ENCODE data around the gene CDC45.

CDC45 gene

GRCh38 chr22:19430890-19431541, 48.7 kb upstream of the CDC45 start (continued):
- TF ChIP-seq ZNF747 (tag by site-specific recombination; IDR thresholded peaks at IDR 0.05), result no peak
- TF ChIP-seq ZNF18 (tag by site-specific recombination; IDR thresholded peaks at IDR 0.05), result no peak
- TF ChIP-seq, protein P1, sequence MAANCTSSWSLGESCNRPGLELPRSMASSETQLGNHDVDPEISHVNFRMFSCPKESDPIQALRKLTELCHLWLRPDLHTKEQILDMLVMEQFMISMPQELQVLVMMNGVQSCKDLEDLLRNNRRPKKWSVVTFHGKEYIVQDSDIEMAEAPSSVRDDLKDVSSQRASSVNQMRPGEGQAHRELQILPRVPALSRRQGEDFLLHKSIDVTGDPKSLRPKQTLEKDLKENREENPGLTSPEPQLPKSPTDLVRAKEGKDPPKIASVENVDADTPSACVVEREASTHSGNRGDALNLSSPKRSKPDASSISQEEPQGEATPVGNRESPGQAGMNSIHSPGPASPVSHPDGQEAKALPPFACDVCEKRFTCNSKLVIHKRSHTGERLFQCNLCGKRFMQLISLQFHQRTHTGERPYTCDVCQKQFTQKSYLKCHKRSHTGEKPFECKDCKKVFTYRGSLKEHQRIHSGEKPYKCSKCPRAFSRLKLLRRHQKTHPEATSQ (tag by site-specific recombination; IDR thresholded peaks at IDR 0.05), result no peak
- peak; percentile 71 for TF ChIP-seq ZBTB17 (tag by site-specific recombination; IDR thresholded peaks at IDR 0.05)
- TF ChIP-seq AEBP2 (tag by site-specific recombination; IDR thresholded peaks at IDR 0.05; ENCODE audit: borderline replicate concordance), result no peak
- TF ChIP-seq, protein P2, sequence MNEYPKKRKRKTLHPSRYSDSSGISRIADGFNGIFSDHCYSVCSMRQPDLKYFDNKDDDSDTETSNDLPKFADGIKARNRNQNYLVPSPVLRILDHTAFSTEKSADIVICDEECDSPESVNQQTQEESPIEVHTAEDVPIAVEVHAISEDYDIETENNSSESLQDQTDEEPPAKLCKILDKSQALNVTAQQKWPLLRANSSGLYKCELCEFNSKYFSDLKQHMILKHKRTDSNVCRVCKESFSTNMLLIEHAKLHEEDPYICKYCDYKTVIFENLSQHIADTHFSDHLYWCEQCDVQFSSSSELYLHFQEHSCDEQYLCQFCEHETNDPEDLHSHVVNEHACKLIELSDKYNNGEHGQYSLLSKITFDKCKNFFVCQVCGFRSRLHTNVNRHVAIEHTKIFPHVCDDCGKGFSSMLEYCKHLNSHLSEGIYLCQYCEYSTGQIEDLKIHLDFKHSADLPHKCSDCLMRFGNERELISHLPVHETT (tag by site-specific recombination; IDR thresholded peaks at IDR 0.05), result no peak
- 0 out of 2 replicates have a peak, but pooled peaks have one; percentile 29 for TF ChIP-seq SCRT1 (tag by site-specific recombination; IDR thresholded peaks at IDR 0.05; ENCODE audit: borderline replicate concordance)
- TF ChIP-seq ZNF335 (tag by site-specific recombination; conservative IDR thresholded peaks at IDR 0.05), result peak; percentile 42
- TF ChIP-seq ZNF610 (tag by site-specific recombination; IDR thresholded peaks at IDR 0.05; ENCODE audit: borderline replicate concordance), result no peak
- TF ChIP-seq ZBTB21 (tag by site-specific recombination; IDR thresholded peaks at IDR 0.05), result 0 out of 2 replicates have a peak, but pooled peaks have one; percentile 4
- TF ChIP-seq ZFP37 (tag by site-specific recombination; IDR thresholded peaks at IDR 0.05), result no peak
- 0 out of 2 replicates have a peak, but pooled peaks have one; percentile 1 for TF ChIP-seq ZNF341 (tag by site-specific recombination; IDR thresholded peaks at IDR 0.05; ENCODE audit: low read depth)
- peak; percentile 30; the same call in 1 of the 2 replicates for TF ChIP-seq GLIS2 (tag by site-specific recombination; IDR thresholded peaks at IDR 0.05)
- TF ChIP-seq IKZF3 (tag by site-specific recombination; IDR thresholded peaks at IDR 0.05), result 0 out of 2 replicates have a peak, but pooled peaks have one; percentile 0
- no peak for TF ChIP-seq ZNF510 (tag by site-specific recombination; IDR thresholded peaks at IDR 0.05; ENCODE audit: insufficient replicate concordance)
- TF ChIP-seq, protein P3, sequence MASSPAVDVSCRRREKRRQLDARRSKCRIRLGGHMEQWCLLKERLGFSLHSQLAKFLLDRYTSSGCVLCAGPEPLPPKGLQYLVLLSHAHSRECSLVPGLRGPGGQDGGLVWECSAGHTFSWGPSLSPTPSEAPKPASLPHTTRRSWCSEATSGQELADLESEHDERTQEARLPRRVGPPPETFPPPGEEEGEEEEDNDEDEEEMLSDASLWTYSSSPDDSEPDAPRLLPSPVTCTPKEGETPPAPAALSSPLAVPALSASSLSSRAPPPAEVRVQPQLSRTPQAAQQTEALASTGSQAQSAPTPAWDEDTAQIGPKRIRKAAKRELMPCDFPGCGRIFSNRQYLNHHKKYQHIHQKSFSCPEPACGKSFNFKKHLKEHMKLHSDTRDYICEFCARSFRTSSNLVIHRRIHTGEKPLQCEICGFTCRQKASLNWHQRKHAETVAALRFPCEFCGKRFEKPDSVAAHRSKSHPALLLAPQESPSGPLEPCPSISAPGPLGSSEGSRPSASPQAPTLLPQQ (tag by site-specific recombination; IDR thresholded peaks at IDR 0.05), result 0 out of 2 replicates have a peak, but pooled peaks have one; percentile 1
- TF ChIP-seq, protein P4, sequence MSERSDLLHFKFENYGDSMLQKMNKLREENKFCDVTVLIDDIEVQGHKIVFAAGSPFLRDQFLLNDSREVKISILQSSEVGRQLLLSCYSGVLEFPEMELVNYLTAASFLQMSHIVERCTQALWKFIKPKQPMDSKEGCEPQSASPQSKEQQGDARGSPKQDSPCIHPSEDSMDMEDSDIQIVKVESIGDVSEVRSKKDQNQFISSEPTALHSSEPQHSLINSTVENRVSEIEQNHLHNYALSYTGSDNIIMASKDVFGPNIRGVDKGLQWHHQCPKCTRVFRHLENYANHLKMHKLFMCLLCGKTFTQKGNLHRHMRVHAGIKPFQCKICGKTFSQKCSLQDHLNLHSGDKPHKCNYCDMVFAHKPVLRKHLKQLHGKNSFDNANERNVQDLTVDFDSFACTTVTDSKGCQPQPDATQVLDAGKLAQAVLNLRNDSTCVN (tag by site-specific recombination; optimal IDR thresholded peaks at IDR 0.05), result peak; percentile 69
- no peak for TF ChIP-seq ZNF114 (tag by site-specific recombination; IDR thresholded peaks at IDR 0.05)
- TF ChIP-seq MYNN (tag by site-specific recombination; IDR thresholded peaks at IDR 0.05; ENCODE audit: borderline replicate concordance), result no peak
- no peak for TF ChIP-seq KLF9 (tag by site-specific recombination; IDR thresholded peaks at IDR 0.05; ENCODE audit: low read depth)
- TF ChIP-seq, protein P5, sequence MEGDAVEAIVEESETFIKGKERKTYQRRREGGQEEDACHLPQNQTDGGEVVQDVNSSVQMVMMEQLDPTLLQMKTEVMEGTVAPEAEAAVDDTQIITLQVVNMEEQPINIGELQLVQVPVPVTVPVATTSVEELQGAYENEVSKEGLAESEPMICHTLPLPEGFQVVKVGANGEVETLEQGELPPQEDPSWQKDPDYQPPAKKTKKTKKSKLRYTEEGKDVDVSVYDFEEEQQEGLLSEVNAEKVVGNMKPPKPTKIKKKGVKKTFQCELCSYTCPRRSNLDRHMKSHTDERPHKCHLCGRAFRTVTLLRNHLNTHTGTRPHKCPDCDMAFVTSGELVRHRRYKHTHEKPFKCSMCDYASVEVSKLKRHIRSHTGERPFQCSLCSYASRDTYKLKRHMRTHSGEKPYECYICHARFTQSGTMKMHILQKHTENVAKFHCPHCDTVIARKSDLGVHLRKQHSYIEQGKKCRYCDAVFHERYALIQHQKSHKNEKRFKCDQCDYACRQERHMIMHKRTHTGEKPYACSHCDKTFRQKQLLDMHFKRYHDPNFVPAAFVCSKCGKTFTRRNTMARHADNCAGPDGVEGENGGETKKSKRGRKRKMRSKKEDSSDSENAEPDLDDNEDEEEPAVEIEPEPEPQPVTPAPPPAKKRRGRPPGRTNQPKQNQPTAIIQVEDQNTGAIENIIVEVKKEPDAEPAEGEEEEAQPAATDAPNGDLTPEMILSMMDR (tag by site-specific recombination; IDR thresholded peaks at IDR 0.05), result peak; percentile 83
- peak; percentile 81 for TF ChIP-seq ZBTB20 (tag by site-specific recombination; IDR thresholded peaks at IDR 0.05)
- no peak for TF ChIP-seq ZFP41 (tag by site-specific recombination; IDR thresholded peaks at IDR 0.05; ENCODE audit: borderline replicate concordance)
- peak; percentile 58 for TF ChIP-seq SCRT2 (tag by site-specific recombination; IDR thresholded peaks at IDR 0.05)
- TF ChIP-seq ZBTB48 (tag by site-specific recombination; IDR thresholded peaks at IDR 0.05), result peak; percentile 59; the same call in 1 of the 2 replicates

All from HEK293 (cell line).